HG03460 (cell line): Measurements from ENCODE around the gene IL11RA.
"Not testable (repeated sequence)": the region's sequence is repeated elsewhere in the genome, so short reads cannot be mapped to it uniquely, and the experiment has no call there.

Experiments
- ATAC-seq: cut with Tn5 transposase; IDR thresholded peaks from one replicate; pipeline ENCODE4 v1.9.1; 2021; ENCODE audit not compliant: unreplicated experiment

IL11RA gene

GRCh38 chr9:34628656-34629490 is 23.1 kb upstream of the IL11RA start, which contains the start of gene ARID3C:
Gene ARID3C, minus strand, starts transcription at chr9:34629066. Its CDS starts 1,052 bp downstream, at chr9:34628014.
- ATAC-seq: no peak

- ATAC-seq: no peak
Observed at GRCh38 chr9:34629491-34629808, 22.5 kb upstream of the IL11RA start.

- no peak for ATAC-seq
Observed at GRCh38 chr9:34630402-34631154, 21.4 kb upstream of the IL11RA start.

GRCh38 chr9:34633166-34633565 is 18.8 kb upstream of the IL11RA start:
- ATAC-seq: no peak

- ATAC-seq: no peak
Observed at GRCh38 chr9:34633851-34634550, 18.0 kb upstream of the IL11RA start.

- no peak for ATAC-seq
Observed at GRCh38 chr9:34634551-34635248, 17.3 kb upstream of the IL11RA start.

- no peak for ATAC-seq
Observed at GRCh38 chr9:34635556-34635955, 16.4 kb upstream of the IL11RA start.

GRCh38 chr9:34636791-34637355 is 15.1 kb upstream of the IL11RA start:
- no peak for ATAC-seq

- peak; percentile 88 for ATAC-seq
Observed at GRCh38 chr9:34637356-34638137, 14.4 kb upstream of the IL11RA start, which contains the start of gene SIGMAR1. Gene SIGMAR1, minus strand, starts transcription at chr9:34637787. Its CDS starts 90 bp downstream, at chr9:34637697.

- ATAC-seq: no peak
Observed at GRCh38 chr9:34638138-34638445, 13.9 kb upstream of the IL11RA start.

- not testable (repeated sequence) for ATAC-seq
Observed at GRCh38 chr9:34639322-34639721, 12.7 kb upstream of the IL11RA start.

GRCh38 chr9:34642679-34643078 is 9.3 kb upstream of the IL11RA start:
- ATAC-seq: no peak

- no peak for ATAC-seq
Observed at GRCh38 chr9:34644766-34645314, 7.1 kb upstream of the IL11RA start.

- peak; percentile 84 for ATAC-seq
Observed at GRCh38 chr9:34646211-34647083, 5.5 kb upstream of the IL11RA start, which contains the start of gene GALT. Gene GALT, plus strand, starts transcription at chr9:34646675. Its CDS starts 30 bp downstream, at chr9:34646705.

- ATAC-seq: peak; percentile 17
Observed at GRCh38 chr9:34647084-34647403, 4.9 kb upstream of the IL11RA start.

- ATAC-seq: no peak
Observed at GRCh38 chr9:34647651-34648050, 4.3 kb upstream of the IL11RA start.

GRCh38 chr9:34648673-34649072 is 3.3 kb upstream of the IL11RA start:
- no peak for ATAC-seq

GRCh38 chr9:34650816-34651215 is 1.2 kb upstream of the IL11RA start:
- no peak for ATAC-seq

GRCh38 chr9:34651321-34651720 is 664 bp upstream of the IL11RA start:
- no peak for ATAC-seq
